GM12872 (cell line): ENCODE measurements around the gene ERC2.

Experiments
- CTCF ChIP-seq: IDR thresholded peaks from 3 replicates; pipeline ENCODE4 v1.5.1; 2011; ENCODE audit warnings: low read depth, mild to moderate bottlenecking, low read length, moderate library complexity; ENCODE audit not compliant: insufficient read depth

The ERC2 gene

GRCh38 chr3:55683666-55684270 is 784.5 kb downstream of the ERC2 start:
- no peak for TF ChIP-seq CTCF

GRCh38 chr3:55682461-55682860 is 785.8 kb downstream of the ERC2 start:
- TF ChIP-seq CTCF: no peak

GRCh38 chr3:55678546-55679216 is 789.6 kb downstream of the ERC2 start:
- no peak for TF ChIP-seq CTCF

- no peak for TF ChIP-seq CTCF
These were observed 791.6 kb downstream of the ERC2 start for GRCh38 chr3:55676643-55677042.

- 0 out of 3 replicates have a peak, but pooled peaks have one; percentile 40 for TF ChIP-seq CTCF
These were observed 792.8 kb downstream of the ERC2 start for GRCh38 chr3:55675478-55675877.

GRCh38 chr3:55673764-55674163 is 794.5 kb downstream of the ERC2 start:
- no peak for TF ChIP-seq CTCF

GRCh38 chr3:55669133-55669532 is 799.1 kb downstream of the ERC2 start:
- TF ChIP-seq CTCF: no peak
